Common myeloid progenitor, CD34-positive (primary cell): Measurements from ENCODE around the gene PNKD.
A peak's percentile ranks its signal among the peaks of the same experiment; 100 is the strongest.

ENCODE experiments used
- CTCF ChIA-PET: fragments of 350-600 bp; sonication (Branson Sonifier 250); formaldehyde crosslinking; loops from one replicate; lab custom pipeline; 2021; ENCODE audit warnings: antibody characterized with exemption; lab: Charles Lee
- POLR2A ChIA-PET: fragments of 350-600 bp; sonication (Branson Sonifier 250); formaldehyde crosslinking; loops from one replicate; lab custom pipeline; 2021; ENCODE audit warnings: antibody characterized with exemption; lab: Charles Lee
- DNase-seq, 3 donors: peaks; one replicate each; pipeline versions ENCODE4 v3.0.0 to v3.0.0-alpha.2; 2013
- H3K27ac ChIP-seq, 2 experiments: 1 replicate in 1 of 2; 2 replicates in 1 of 2; pipeline ENCODE4 v1.7.0; 2013; ENCODE audit warnings: inconsistent platforms in 2 of 2, low read length in 2 of 2, mild to moderate bottlenecking in 2 of 2, low read depth in 1 of 2, moderate library complexity in 1 of 2; ENCODE audit not compliant: severe bottlenecking in 2 of 2, insufficient read depth in 1 of 2, poor library complexity in 1 of 2
- H3K27me3 ChIP-seq, 5 experiments: replicated peaks in 2 of 5; 1 replicate in 3 of 5; 2 replicates in 2 of 5; pipeline versions ENCODE4 v1.6.1 to v1.7.0; 2013; ENCODE audit warnings: low read length in 4 of 5, mild to moderate bottlenecking in 2 of 5, moderate library complexity in 2 of 5, inconsistent platforms in 1 of 5; ENCODE audit not compliant: insufficient read depth in 5 of 5, control insufficient read depth in 4 of 5
- H3K36me3 ChIP-seq, 4 experiments: 1 replicate in 2 of 4; 2 replicates in 2 of 4; pipeline versions ENCODE4 v1.6.1 to v1.7.0; 2013; ENCODE audit warnings: low read length in 3 of 4, control low read depth in 1 of 4, mild to moderate bottlenecking in 1 of 4; ENCODE audit not compliant: control insufficient read depth in 4 of 4, insufficient read depth in 4 of 4
- H3K4me1 ChIP-seq, 4 experiments: 1 replicate in 3 of 4; 2 replicates in 1 of 4; pipeline versions ENCODE4 v1.6.1 to v1.7.1; 2013; ENCODE audit warnings: low read length in 3 of 4, mild to moderate bottlenecking in 3 of 4, control low read depth in 1 of 4, inconsistent platforms in 1 of 4, moderate library complexity in 1 of 4; ENCODE audit not compliant: control insufficient read depth in 4 of 4, insufficient read depth in 4 of 4; ENCODE audit errors: control extremely low read depth in 1 of 4
- H3K4me3 ChIP-seq, 7 experiments: 1 replicate in 4 of 7; 2 replicates in 3 of 7; pipeline versions ENCODE4 v1.5.1 to v1.7.0; 2013; ENCODE audit warnings: mild to moderate bottlenecking in 7 of 7, low read length in 6 of 7, moderate library complexity in 6 of 7, inconsistent platforms in 2 of 7, low read depth in 2 of 7, control low read depth in 1 of 7; ENCODE audit not compliant: insufficient read depth in 4 of 7, control insufficient read depth in 1 of 7; ENCODE audit errors: extremely low read depth in 1 of 7
- H3K9me3 ChIP-seq, 5 experiments: 1 replicate in 4 of 5; 2 replicates in 1 of 5; pipeline versions ENCODE4 v1.6.1 to v1.7.1; 2013; ENCODE audit warnings: low read length in 4 of 5, mild to moderate bottlenecking in 2 of 5, inconsistent platforms in 1 of 5, low read depth in 1 of 5, moderate library complexity in 1 of 5; ENCODE audit not compliant: control insufficient read depth in 4 of 5, insufficient read depth in 2 of 5; ENCODE audit errors: control extremely low read depth in 1 of 5
- WGBS: methylation state at CpG from one replicate; pipeline ENCODE4 v1.1.5; 2013; ENCODE audit not compliant: insufficient coverage; 5-methylcytosine and 5-hydroxymethylcytosine counted together

Gene PNKD

GRCh38 chr2:218395090-218395444 is 124.7 kb downstream of the PNKD start:
- Histone ChIP-seq H3K27me3 (no peaks in the 10 kb centered on the region), H3K36me3 (no peaks in the 10 kb centered on the region), H3K4me1 (peaks cover 2 to 60% (median 57%) of the 10 kb centered on the region in 4 experiments), H3K9me3 (no peaks in the 10 kb centered on the region), H3K4me3 (peak overlapping the region in 1 of 7 experiments; percentile 59), H3K27ac (peak overlapping the region in 1 of 2 experiments; percentile 57)
- ChIA-PET CTCF (interaction anchor here (0.8 to 6.1 kb wide), 12 partner anchors 9 to 122 kb away, joined by 3 to 70 read pairs (median 8); partner anchors contain the start of genes AAMP, CATIP, PNKD and TMBIM1), POLR2A (interaction anchor here (1.0 kb wide), 1 partner anchor 28 kb away, joined by 4 read pairs; no protein-coding TSS in a partner anchor)
- 89% methylated on average over 3 of the region's 6 CpGs for WGBS
- no peak for DNase-seq

- ChIA-PET CTCF (interaction anchor here (0.8 to 6.1 kb wide), 15 partner anchors 9 to 122 kb away, joined by 3 to 70 read pairs (median 8); partner anchors contain the start of genes AAMP, CATIP, PNKD and TMBIM1), POLR2A (interaction anchor here (0.6 to 5.3 kb wide), 6 partner anchors 27 to 125 kb away, joined by 3 to 37 read pairs (median 6); partner anchors contain the start of genes AAMP and PNKD)
- H3K4me1 ChIP-seq, result peaks cover 2 to 60% (median 57%) of the 10 kb centered on the region in 4 experiments
- peak overlapping the region in 1 of 2 experiments; percentile 57 for H3K27ac ChIP-seq
- 73% methylated on average over 15 of the region's 16 CpGs for WGBS
- no peaks in the 10 kb centered on the region for H3K36me3 ChIP-seq
- no peaks in the 10 kb centered on the region for H3K27me3 ChIP-seq
- peak overlapping the region in 4 of 7 experiments; percentile 29 to 85 (median 54) for H3K4me3 ChIP-seq
- no peaks in the 10 kb centered on the region for H3K9me3 ChIP-seq
- no peak for DNase-seq
These were observed 125.1 kb downstream of the PNKD start for GRCh38 chr2:218395456-218395825.

- CTCF ChIA-PET, result interaction anchor here (0.6 to 6.1 kb wide), 15 partner anchors 9 to 123 kb away, joined by 4 to 70 read pairs (median 6); partner anchors contain the start of genes AAMP, CATIP, PNKD and TMBIM1
- Histone ChIP-seq H3K27ac (peak overlapping the region; percentile 90 to 94), H3K4me3 (peak overlapping the region; percentile 46 to 88 (median 85)), H3K4me1 (peaks cover 2 to 65% (median 60%) of the 10 kb centered on the region in 4 experiments), H3K36me3 (no peaks in the 10 kb centered on the region), H3K27me3 (no peaks in the 10 kb centered on the region), H3K9me3 (no peaks in the 10 kb centered on the region)
- POLR2A ChIA-PET, result interaction anchor here (0.6 to 5.3 kb wide), 10 partner anchors 10 to 126 kb away, joined by 3 to 37 read pairs (median 4); partner anchors contain the start of genes AAMP and PNKD
- DNase-seq, result peak; percentile 98 to 99 (median 99)
- WGBS, result 3% methylated on average over 45 of the region's 57 CpGs
These were observed 125.7 kb downstream of the PNKD start for GRCh38 chr2:218395826-218396687.
